Epithelial cell of proximal tubule (primary cell): ENCODE data around the gene CACNA1C. TPM values are rescaled to one million over a fixed set of nuclear protein-coding genes. Genes with fewer than 3 reads are reported as not detected.

Experiments used
- DNase-seq: peaks from one replicate; pipeline ENCODE4 v3.0.0-alpha.2; 2011; ENCODE audit warnings: low read depth
- H3K4me3 ChIP-seq: 2 replicates; pipeline ENCODE4 v1.5.1; 2011; ENCODE audit warnings: low read depth, mild to moderate bottlenecking, low read length
- total RNA-seq: library from RNA; depleted of rRNA; stranded (reverse); fragments of >200 nt; gene quantifications from 2 replicates; pipeline ENCODE4 v1.2.3, GENCODE V29; 2015
- TF ChIP-seq, protein P1 (sequence below): conservative IDR thresholded peaks from 2 replicates; pipeline ENCODE4 v1.5.1; 2012; ENCODE audit warnings: low read depth, mild to moderate bottlenecking, low read length

Gene CACNA1C
- total RNA-seq, 1 donor from 2014 or later = not detected

DNA sequence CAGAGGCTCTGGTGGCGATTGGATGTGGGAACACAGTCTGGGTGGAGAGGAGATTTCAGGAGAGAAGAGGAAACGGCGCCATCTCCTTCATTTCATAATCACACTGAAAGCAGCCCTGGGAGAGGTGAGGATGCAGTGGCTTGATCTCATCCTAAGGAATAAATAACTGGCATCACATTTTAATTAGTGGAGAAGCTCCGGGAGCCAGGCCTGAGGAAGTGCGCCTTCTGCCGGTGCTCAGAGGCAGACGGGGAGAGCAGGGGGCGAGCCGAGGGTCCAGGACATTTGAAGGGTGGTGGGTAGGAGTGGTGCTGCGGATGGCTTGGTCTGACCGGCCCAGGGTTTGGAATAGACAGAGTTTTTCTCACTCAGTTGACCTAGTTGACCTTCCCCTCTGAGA lies 265.0 kb downstream of the CACNA1C start:
- DNase-seq = no peak
- no peak overlapping the region for H3K4me3 ChIP-seq
- TF ChIP-seq, protein P1, sequence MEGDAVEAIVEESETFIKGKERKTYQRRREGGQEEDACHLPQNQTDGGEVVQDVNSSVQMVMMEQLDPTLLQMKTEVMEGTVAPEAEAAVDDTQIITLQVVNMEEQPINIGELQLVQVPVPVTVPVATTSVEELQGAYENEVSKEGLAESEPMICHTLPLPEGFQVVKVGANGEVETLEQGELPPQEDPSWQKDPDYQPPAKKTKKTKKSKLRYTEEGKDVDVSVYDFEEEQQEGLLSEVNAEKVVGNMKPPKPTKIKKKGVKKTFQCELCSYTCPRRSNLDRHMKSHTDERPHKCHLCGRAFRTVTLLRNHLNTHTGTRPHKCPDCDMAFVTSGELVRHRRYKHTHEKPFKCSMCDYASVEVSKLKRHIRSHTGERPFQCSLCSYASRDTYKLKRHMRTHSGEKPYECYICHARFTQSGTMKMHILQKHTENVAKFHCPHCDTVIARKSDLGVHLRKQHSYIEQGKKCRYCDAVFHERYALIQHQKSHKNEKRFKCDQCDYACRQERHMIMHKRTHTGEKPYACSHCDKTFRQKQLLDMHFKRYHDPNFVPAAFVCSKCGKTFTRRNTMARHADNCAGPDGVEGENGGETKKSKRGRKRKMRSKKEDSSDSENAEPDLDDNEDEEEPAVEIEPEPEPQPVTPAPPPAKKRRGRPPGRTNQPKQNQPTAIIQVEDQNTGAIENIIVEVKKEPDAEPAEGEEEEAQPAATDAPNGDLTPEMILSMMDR = no peak

DNA sequence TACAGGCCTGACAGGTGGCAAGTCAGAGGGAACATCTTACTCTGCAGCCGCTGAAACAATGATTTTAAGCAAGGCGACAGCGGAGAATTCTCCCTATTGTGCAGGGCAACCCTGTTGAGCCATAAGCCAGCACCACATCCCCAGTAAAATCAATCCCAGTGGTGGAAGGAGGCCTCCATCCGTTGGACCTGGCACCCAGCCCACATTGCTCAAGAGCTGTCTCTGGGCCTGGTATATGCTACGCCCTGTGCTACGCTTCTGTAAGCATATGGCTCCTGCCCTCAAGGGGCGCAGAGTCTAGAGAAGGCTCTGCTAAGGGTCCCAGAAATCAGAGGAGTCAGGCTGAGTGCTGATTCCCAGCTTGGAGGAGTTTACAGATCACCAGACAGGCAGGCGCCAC lies 265.5 kb downstream of the CACNA1C start:
- no peak overlapping the region for H3K4me3 ChIP-seq
- TF ChIP-seq, protein P1 = no peak
- no peak for DNase-seq

DNA sequence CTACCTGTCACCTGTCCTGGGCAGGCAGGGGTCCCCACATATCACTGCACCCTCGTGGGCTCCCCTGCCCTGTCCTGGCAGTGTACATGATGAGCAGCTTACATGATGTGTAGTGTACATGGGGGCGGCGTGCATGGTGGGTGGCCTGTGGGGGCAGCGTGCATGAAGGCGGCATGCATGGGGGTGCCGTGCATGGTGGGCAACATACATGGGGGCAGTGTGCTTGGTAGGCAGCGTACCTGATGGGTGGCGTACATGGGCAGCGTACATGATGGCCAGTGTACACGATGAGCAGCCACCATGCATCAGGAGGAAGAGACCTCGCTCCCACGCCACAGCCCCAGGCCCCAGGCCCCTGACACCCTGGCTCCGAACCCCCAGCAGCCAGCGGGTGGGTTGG lies 266.3 kb downstream of the CACNA1C start:
- TF ChIP-seq, protein P1 = no peak
- H3K4me3 ChIP-seq = no peak overlapping the region
- DNase-seq = no peak

DNA sequence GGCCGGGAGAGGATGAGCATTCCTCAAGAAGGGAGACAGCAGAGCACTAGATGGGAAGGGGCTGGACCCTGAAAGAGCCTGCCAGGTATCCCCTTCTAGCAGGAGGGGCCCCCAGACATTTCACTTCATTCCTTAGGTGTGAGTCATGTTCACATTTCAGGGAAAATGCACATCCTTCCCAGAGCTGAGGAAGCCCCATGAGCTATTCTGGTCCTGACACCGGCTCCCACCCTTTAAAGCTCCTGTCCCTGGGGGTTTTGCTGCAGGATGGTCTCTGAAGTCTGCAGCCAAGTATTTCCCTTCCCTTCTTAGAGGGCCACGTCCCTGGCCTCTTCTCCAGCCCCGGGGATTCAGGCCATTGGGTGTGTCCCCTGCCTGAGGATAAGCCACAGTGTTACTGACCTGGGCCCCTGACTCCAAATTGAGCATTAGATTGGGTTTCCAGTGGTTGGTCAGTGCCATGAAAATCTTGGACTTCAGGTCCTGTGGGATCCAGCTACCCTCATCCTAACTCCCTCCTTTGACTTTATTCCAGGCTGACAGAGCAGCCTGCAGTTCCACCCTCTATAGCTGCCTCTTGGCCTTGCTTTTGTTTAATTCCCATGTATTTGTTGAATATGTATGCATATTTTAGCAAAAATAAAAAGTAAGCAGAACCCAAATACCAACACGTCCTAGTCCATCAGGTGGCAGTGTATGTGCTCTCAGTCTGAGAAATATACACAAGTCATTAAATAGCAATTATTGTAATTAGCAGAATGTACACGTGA lies 267.1 kb downstream of the CACNA1C start:
- no peak for DNase-seq
- H3K4me3 ChIP-seq = no peak overlapping the region
- TF ChIP-seq, protein P1 = peak; percentile 12

DNA sequence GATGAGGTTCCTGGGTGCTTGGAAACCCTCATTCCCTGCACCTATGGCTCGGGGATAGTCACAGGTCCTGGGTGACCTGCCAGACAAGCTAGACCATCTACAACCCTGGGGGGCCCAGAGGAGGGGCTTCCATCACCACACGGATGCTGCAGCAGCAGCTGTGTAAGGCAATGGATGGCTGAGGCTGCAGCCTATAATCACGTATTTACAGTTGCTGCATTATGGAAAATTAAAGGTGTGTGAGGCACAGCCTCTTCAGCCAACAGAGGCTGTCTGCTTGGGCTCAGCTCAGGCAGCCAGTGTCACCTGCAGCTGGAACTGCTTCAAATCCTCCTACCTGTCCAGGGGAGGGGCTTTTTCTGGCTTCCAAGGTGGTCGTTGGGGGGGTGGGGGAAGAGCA lies 268.1 kb downstream of the CACNA1C start:
- TF ChIP-seq, protein P1 = no peak
- DNase-seq = no peak
- no peak overlapping the region for H3K4me3 ChIP-seq

DNA sequence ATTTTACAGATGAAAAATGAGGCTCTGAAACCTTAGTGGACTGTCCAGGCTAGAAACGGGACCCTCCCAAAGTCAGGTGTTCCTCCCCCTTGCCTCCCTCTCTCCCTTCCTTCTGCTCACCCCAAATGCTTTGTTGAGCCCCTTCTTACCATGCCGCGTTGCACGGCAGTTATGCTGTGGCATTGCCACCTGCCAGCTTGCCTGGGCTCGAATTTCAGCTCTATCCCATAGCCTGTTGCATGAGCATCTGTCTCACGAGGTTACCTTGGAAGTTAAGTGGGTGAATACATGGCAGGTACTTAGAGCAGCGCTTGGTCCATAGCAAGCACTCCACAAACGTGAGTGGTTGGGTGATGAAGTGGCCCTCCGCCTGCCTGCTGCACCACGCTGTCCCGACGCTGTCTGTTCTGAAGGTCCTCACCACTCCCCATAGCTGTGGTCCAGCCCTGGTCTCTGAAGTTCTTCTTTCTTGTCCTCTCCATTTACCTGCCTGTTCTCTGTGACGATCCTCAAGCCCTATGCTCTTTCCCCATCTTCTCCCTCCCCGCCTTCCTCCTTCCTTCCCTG lies 269.9 kb downstream of the CACNA1C start:
- no peak overlapping the region for H3K4me3 ChIP-seq
- TF ChIP-seq, protein P1 = no peak
- DNase-seq = no peak
